A549 (cell line): ENCODE measurements around the gene PROSER3. TPM values are rescaled to one million over a fixed set of nuclear protein-coding genes. Genes with fewer than 3 reads are reported as not detected.

Source experiments
- ATAC-seq, 2 experiments: fragments of 200-7000 bp in 1 of 2; fragments of >200 bp in 1 of 2; cut with Nextera tagmentation in 1 of 2; cut with Tn5 transposase in 1 of 2; 3 replicates each; pipeline versions ENCODE4 v1.8.0 to v1.9.1; 2018 to 2020; ENCODE audit warnings: mild to moderate bottlenecking in 1 of 2, moderate library complexity in 1 of 2
- CTCF ChIA-PET: fragments of 300-600 bp; sonication (Branson Sonifier 250); formaldehyde crosslinking; extraction: SDS; loops from one replicate; lab custom pipeline; 2021; ENCODE audit warnings: antibody characterized with exemption, inconsistent platforms; lab: Yijun Ruan, JAX
- POLR2A ChIA-PET: fragments of 350-600 bp; formaldehyde crosslinking; extraction: SDS; loops from one replicate; lab custom pipeline; 2021; ENCODE audit warnings: antibody characterized with exemption, inconsistent platforms; lab: Yijun Ruan, JAX
- DNase-seq, 2 experiments: peaks; one replicate each; pipeline versions ENCODE4 v3.0.0 to v3.0.0-alpha.2; 2011 to 2016; ENCODE audit warnings: low read depth in 1 of 2, low spot score in 1 of 2
- FAIRE-seq: peaks from 2 replicates; lab custom pipeline; 2011; peaks lifted over from hg19 to GRCh38; lab: Jason Lieb, UNC
- H3K27ac ChIP-seq, 2 experiments: fragments of >200 bp; sonication (Bioruptor Twin); formaldehyde crosslinking; 3 replicates each; pipeline ENCODE4 v1.5.1; 2016 to 2017
- H3K4me1 ChIP-seq: fragments of >200 bp; sonication (Bioruptor Twin); formaldehyde crosslinking; 3 replicates; pipeline ENCODE4 v1.6.1; 2016
- H3K4me2 ChIP-seq: fragments of >200 bp; sonication (Bioruptor Twin); formaldehyde crosslinking; 3 replicates; pipeline ENCODE4 v1.6.1; 2016
- H3K4me3 ChIP-seq: fragments of >200 bp; sonication (Bioruptor Twin); formaldehyde crosslinking; 3 replicates; pipeline ENCODE4 v1.5.1; 2016
- H3K9me3 ChIP-seq: fragments of >200 bp; sonication (Bioruptor Twin); formaldehyde crosslinking; 3 replicates; pipeline ENCODE4 v1.6.1; 2016
- CEBPB ChIP-seq, 2 experiments: fragments of >200 bp in 1 of 2; sonication (Bioruptor Twin) in 1 of 2; formaldehyde crosslinking in 1 of 2; IDR thresholded peaks; 2 replicates each; pipeline ENCODE4 v1.6.1; 2012 to 2016
- CHD4 ChIP-seq: fragments of 200-600 bp; sonication (generic); IDR thresholded peaks from 2 replicates; pipeline ENCODE4 v1.6.1; 2016; ENCODE audit warnings: antibody characterized with exemption, mild to moderate bottlenecking, borderline replicate concordance
- EHMT2 ChIP-seq: fragments of 200-600 bp; sonication (generic); IDR thresholded peaks from 2 replicates; pipeline ENCODE4 v1.6.1; 2016; ENCODE audit warnings: antibody characterized with exemption, low read depth, mild to moderate bottlenecking, moderate library complexity
- FOSL2 ChIP-seq, 2 experiments: fragments of 450-650 bp in 1 of 2; fragments of >200 bp in 1 of 2; sonication (Bioruptor Twin) in 1 of 2; formaldehyde crosslinking; IDR thresholded peaks; 2 replicates each; pipeline versions ENCODE4 v1.5.0 to v1.6.1; 2016 to 2020; ENCODE audit warnings: mild to moderate bottlenecking in 1 of 2, moderate library complexity in 1 of 2
- GATA3 ChIP-seq: IDR thresholded peaks from 2 replicates; pipeline ENCODE4 v1.6.1; 2012; ENCODE audit warnings: borderline replicate concordance
- HDAC2 ChIP-seq: fragments of 200-600 bp; sonication (generic); IDR thresholded peaks from 2 replicates; pipeline ENCODE4 v1.6.1; 2016
- HOXA7 ChIP-seq: fragments of 250-450 bp; sonication (Bioruptor Pico); IDR thresholded peaks from 2 replicates; pipeline ENCODE4 v1.5.0; 2020; ENCODE audit warnings: mild to moderate bottlenecking, moderate library complexity
- JUN ChIP-seq, 2 experiments: fragments of >200 bp; sonication (Bioruptor Twin); formaldehyde crosslinking; IDR thresholded peaks; 2 replicates in 1 of 2; 3 replicates in 1 of 2; pipeline ENCODE4 v1.6.1; 2016 to 2017
- MAZ ChIP-seq: fragments of 150-350 bp; IDR thresholded peaks from 2 replicates; pipeline ENCODE4 v1.6.1; 2014; ENCODE audit warnings: antibody characterized with exemption, low read depth, low read length, borderline replicate concordance
- MYC ChIP-seq: IDR thresholded peaks from 2 replicates; pipeline ENCODE4 v1.6.1; 2012; ENCODE audit warnings: mild to moderate bottlenecking, inconsistent platforms, low read length, improper control_type of control experiment, borderline replicate concordance
- NPAS2 ChIP-seq: fragments of 250-450 bp; sonication (Bioruptor Pico); IDR thresholded peaks from 2 replicates; pipeline ENCODE4 v1.8.0; 2022; ENCODE audit warnings: mild to moderate bottlenecking, moderate library complexity, borderline replicate concordance
- POLR2A ChIP-seq: IDR thresholded peaks from 2 replicates; pipeline ENCODE4 v1.6.1; 2012; ENCODE audit warnings: mild to moderate bottlenecking, low read length
- RAD21 ChIP-seq, 2 experiments: fragments of >200 bp in 1 of 2; sonication (Bioruptor Twin) in 1 of 2; formaldehyde crosslinking in 1 of 2; IDR thresholded peaks in 1 of 2; conservative IDR thresholded peaks in 1 of 2; 2 replicates in 1 of 2; 3 replicates in 1 of 2; pipeline ENCODE4 v1.6.1; 2012 to 2018; ENCODE audit warnings: inconsistent platforms in 1 of 2
- RCOR1 ChIP-seq: fragments of 150-350 bp; IDR thresholded peaks from 2 replicates; pipeline ENCODE4 v1.6.1; 2014; ENCODE audit warnings: antibody characterized with exemption, low read length, low read depth
- RFX5 ChIP-seq: fragments of 450-650 bp; IDR thresholded peaks from 2 replicates; pipeline ENCODE4 v1.7.1; 2014; ENCODE audit warnings: antibody characterized with exemption, mild to moderate bottlenecking, moderate library complexity
- TFCP2L1 ChIP-seq: fragments of 250-450 bp; sonication (Bioruptor Pico); IDR thresholded peaks from 2 replicates; pipeline ENCODE4 v1.5.0; 2021; ENCODE audit warnings: mild to moderate bottlenecking
- TP53 ChIP-seq: fragments of 250-450 bp; sonication (Bioruptor Pico); IDR thresholded peaks from 2 replicates; pipeline ENCODE4 v1.5.0; 2021; ENCODE audit warnings: mild to moderate bottlenecking, moderate library complexity
- ZC3H11A ChIP-seq: fragments of 450-650 bp; IDR thresholded peaks from 2 replicates; pipeline ENCODE4 v1.6.1; 2014; ENCODE audit warnings: antibody characterized with exemption, mild to moderate bottlenecking
- WGBS: methylation state at CpG from one replicate; pipeline ENCODE4 v1.1.6; 2017; ENCODE audit errors: missing lambda C conversion rate; 5-methylcytosine and 5-hydroxymethylcytosine counted together
- polyA plus RNA-seq, 4 experiments: library from polyadenylated mRNA; depleted of rRNA in 3 of 4; stranded (reverse); fragments of >200 nt; fragmentation: RNase III in 1 of 4; extraction: RNeasy Plus Mini Kit Qiagen cat#74134 plus additional on column Dnase treatment in 1 of 4; gene quantifications; 2 replicates in 3 of 4; 3 replicates in 1 of 4; pipeline ENCODE4 v1.2.3, GENCODE V29; 2011 to 2017
- TF ChIP-seq, protein P1 (sequence below): fragments of >200 bp; sonication (Bioruptor Twin); formaldehyde crosslinking; IDR thresholded peaks from 3 replicates; pipeline ENCODE4 v1.5.1; 2016
- TF ChIP-seq, protein P2 (sequence below): IDR thresholded peaks from 2 replicates; pipeline ENCODE4 v1.6.1; 2012
- TF ChIP-seq, protein P3 (sequence below): fragments of >200 bp; sonication (Bioruptor Twin); formaldehyde crosslinking; IDR thresholded peaks from 3 replicates; pipeline ENCODE4 v1.6.1; 2016
- TF ChIP-seq, protein P4 (sequence below): fragments of 450-650 bp; IDR thresholded peaks from 2 replicates; pipeline ENCODE4 v1.6.1; 2014; ENCODE audit warnings: antibody characterized with exemption
- TF ChIP-seq, protein P5 (sequence below): fragments of 200-600 bp; sonication (generic); IDR thresholded peaks from 2 replicates; pipeline ENCODE4 v1.6.1; 2016; ENCODE audit warnings: antibody characterized with exemption, mild to moderate bottlenecking, moderate library complexity
- TF ChIP-seq, protein P6 (sequence below): fragments of 250-450 bp; sonication (Bioruptor Pico); IDR thresholded peaks from 2 replicates; pipeline ENCODE4 v1.5.0; 2020; ENCODE audit warnings: low read depth, mild to moderate bottlenecking, moderate library complexity

Gene PROSER3
- polyA plus RNA-seq, 2 of the 4 experiments (the other 2 are of a cell fraction) = 19.5 to 24.4 TPM

DNA sequence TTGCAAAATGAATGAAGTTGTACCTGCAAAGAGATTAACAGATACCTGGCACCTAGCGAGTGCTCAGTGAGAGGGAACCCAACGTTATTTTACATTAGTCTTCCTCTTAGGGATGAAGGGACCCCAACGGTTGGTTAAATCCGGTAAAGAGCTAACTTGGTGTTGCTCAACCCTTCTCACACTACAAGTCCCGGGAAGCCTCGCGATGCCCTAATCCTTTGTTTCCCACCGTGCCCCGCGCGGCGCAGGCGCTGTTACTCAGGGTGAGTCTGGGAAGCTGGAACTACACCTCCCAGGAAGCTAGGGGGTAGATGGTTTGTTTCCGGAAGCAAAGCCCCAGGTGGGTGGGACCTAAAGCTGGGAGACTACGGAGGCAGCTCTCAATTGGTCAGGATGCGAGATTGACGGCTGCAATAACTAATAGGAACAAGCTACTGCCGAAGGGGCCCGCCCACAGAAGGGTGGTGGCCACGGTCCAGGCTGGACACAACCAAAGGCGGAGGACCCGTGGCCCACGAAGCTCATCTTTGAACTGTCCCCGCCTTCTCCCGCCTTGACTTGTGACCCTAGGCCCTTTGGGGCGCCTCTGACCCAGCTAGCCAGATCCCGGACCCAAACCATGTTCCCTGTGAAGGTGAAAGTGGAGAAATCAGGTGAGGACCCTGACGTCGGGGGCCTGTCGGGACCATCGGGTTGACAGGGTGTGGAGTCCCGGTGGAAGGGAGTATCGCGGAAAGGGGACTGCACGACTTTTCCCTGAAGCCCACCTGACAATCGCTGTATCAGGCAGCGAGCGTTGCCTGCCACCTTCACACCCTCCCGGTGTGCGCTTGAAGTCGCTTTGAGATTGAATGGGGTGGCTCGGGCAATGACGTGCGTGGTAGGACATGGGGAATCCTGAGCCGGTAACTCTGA is 9.6 kb upstream of the PROSER3 start, which contains the start of gene LIN37 (continued):
- TF ChIP-seq TFCP2L1 (CRISPR knock-in tag) (no peak), NPAS2 (CRISPR knock-in tag) (no peak), JUN (IDR thresholded peaks at IDR 0.05) (peak; percentile 84 to 87), RAD21 (conservative IDR thresholded peaks at IDR 0.05 in 1 of 2, IDR thresholded peaks at IDR 0.05 in 1 of 2) (no peak), CHD4 (no peak), CEBPB (IDR thresholded peaks at IDR 0.05) (peak; percentile 96 to 99), MYC (peak; percentile 43; the same call in 1 of the 2 replicates), RFX5 (peak; percentile 36; the same call in 1 of the 2 replicates), HDAC2 (no peak), RCOR1 (no peak), HOXA7 (CRISPR knock-in tag) (no peak)
- TF ChIP-seq, protein P1, sequence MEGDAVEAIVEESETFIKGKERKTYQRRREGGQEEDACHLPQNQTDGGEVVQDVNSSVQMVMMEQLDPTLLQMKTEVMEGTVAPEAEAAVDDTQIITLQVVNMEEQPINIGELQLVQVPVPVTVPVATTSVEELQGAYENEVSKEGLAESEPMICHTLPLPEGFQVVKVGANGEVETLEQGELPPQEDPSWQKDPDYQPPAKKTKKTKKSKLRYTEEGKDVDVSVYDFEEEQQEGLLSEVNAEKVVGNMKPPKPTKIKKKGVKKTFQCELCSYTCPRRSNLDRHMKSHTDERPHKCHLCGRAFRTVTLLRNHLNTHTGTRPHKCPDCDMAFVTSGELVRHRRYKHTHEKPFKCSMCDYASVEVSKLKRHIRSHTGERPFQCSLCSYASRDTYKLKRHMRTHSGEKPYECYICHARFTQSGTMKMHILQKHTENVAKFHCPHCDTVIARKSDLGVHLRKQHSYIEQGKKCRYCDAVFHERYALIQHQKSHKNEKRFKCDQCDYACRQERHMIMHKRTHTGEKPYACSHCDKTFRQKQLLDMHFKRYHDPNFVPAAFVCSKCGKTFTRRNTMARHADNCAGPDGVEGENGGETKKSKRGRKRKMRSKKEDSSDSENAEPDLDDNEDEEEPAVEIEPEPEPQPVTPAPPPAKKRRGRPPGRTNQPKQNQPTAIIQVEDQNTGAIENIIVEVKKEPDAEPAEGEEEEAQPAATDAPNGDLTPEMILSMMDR = no peak
- TF ChIP-seq, protein P2, sequence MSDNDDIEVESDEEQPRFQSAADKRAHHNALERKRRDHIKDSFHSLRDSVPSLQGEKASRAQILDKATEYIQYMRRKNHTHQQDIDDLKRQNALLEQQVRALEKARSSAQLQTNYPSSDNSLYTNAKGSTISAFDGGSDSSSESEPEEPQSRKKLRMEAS = peak; percentile 87
- TF ChIP-seq, protein P3, sequence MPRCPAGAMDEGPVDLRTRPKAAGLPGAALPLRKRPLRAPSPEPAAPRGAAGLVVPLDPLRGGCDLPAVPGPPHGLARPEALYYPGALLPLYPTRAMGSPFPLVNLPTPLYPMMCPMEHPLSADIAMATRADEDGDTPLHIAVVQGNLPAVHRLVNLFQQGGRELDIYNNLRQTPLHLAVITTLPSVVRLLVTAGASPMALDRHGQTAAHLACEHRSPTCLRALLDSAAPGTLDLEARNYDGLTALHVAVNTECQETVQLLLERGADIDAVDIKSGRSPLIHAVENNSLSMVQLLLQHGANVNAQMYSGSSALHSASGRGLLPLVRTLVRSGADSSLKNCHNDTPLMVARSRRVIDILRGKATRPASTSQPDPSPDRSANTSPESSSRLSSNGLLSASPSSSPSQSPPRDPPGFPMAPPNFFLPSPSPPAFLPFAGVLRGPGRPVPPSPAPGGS = peak; percentile 53; the same call in 1 of the 3 replicates
- TF ChIP-seq, protein P4, sequence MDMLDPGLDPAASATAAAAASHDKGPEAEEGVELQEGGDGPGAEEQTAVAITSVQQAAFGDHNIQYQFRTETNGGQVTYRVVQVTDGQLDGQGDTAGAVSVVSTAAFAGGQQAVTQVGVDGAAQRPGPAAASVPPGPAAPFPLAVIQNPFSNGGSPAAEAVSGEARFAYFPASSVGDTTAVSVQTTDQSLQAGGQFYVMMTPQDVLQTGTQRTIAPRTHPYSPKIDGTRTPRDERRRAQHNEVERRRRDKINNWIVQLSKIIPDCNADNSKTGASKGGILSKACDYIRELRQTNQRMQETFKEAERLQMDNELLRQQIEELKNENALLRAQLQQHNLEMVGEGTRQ = 0 out of 2 replicates have a peak, but pooled peaks have one; percentile 41
- TF ChIP-seq, protein P5, sequence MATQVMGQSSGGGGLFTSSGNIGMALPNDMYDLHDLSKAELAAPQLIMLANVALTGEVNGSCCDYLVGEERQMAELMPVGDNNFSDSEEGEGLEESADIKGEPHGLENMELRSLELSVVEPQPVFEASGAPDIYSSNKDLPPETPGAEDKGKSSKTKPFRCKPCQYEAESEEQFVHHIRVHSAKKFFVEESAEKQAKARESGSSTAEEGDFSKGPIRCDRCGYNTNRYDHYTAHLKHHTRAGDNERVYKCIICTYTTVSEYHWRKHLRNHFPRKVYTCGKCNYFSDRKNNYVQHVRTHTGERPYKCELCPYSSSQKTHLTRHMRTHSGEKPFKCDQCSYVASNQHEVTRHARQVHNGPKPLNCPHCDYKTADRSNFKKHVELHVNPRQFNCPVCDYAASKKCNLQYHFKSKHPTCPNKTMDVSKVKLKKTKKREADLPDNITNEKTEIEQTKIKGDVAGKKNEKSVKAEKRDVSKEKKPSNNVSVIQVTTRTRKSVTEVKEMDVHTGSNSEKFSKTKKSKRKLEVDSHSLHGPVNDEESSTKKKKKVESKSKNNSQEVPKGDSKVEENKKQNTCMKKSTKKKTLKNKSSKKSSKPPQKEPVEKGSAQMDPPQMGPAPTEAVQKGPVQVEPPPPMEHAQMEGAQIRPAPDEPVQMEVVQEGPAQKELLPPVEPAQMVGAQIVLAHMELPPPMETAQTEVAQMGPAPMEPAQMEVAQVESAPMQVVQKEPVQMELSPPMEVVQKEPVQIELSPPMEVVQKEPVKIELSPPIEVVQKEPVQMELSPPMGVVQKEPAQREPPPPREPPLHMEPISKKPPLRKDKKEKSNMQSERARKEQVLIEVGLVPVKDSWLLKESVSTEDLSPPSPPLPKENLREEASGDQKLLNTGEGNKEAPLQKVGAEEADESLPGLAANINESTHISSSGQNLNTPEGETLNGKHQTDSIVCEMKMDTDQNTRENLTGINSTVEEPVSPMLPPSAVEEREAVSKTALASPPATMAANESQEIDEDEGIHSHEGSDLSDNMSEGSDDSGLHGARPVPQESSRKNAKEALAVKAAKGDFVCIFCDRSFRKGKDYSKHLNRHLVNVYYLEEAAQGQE = peak; percentile 92

DNA sequence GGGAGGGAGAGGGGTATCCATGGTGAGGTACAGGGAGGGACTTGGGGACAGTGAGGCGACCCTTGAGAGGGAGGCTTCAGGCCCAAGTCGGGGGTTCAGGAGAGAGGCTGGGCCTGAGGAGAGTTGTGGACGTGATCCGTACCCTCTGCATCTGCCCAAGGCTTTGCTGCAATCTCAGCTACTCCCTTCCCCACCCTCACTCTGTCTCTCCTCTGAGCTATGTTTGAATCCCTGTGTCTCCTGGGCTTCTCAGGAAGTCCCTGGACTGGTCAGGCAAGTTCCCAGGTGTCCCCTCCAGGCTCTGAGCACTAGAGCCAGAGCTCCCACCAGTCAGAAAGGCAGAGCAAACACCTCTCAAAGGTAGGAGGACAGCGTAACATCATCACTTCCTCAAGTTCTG is 7.8 kb upstream of the PROSER3 start:
- ChIA-PET POLR2A (no interaction called here), CTCF (interaction anchor here (1.6 kb wide), 1 partner anchor 182 kb away, joined by 12 read pairs; no protein-coding TSS in a partner anchor)
- peaks cover 22% of the 10 kb centered on the region for H3K4me1 ChIP-seq
- no peak for FAIRE-seq
- H3K4me3 ChIP-seq = no peak overlapping the region
- no peak overlapping the region for H3K27ac ChIP-seq
- TF ChIP-seq, protein P6, sequence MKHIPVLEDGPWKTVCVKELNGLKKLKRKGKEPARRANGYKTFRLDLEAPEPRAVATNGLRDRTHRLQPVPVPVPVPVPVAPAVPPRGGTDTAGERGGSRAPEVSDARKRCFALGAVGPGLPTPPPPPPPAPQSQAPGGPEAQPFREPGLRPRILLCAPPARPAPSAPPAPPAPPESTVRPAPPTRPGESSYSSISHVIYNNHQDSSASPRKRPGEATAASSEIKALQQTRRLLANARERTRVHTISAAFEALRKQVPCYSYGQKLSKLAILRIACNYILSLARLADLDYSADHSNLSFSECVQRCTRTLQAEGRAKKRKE (CRISPR knock-in tag) = no peak
- no peak for TF ChIP-seq TFCP2L1 (CRISPR knock-in tag)
- no peak for TF ChIP-seq TP53
- TF ChIP-seq MAZ = no peak
- no peak for TF ChIP-seq GATA3
- no peak for TF ChIP-seq RFX5
- TF ChIP-seq FOSL2 (IDR thresholded peaks at IDR 0.05) = no peak
- no peak for TF ChIP-seq FOSL2 (CRISPR knock-in tag; IDR thresholded peaks at IDR 0.05)
- no peak for TF ChIP-seq ZC3H11A
- TF ChIP-seq POLR2A = no peak
- TF ChIP-seq EHMT2 = no peak
- no peak for TF ChIP-seq CHD4
- TF ChIP-seq, all 56 proteins: peak for 0
- no peaks in the 10 kb centered on the region for H3K9me3 ChIP-seq
- H3K4me2 ChIP-seq = peak overlapping the region; percentile 94; the same call in 2 of the 3 replicates
- ATAC-seq = no peak
- WGBS = 90% methylated on average over 5 of the region's 5 CpGs
- DNase-seq = no peak
